AG04450 (cell line): ENCODE data around the gene LRP1B. TPM values are rescaled to one million over a fixed set of nuclear protein-coding genes. Genes with fewer than 3 reads are reported as not detected.
A peak's percentile ranks its signal among the peaks of the same experiment; 100 is the strongest.

Experiments
- CTCF ChIA-PET: fragments of 300-600, 350-600 bp; formaldehyde crosslinking; extraction: SDS; loops from one replicate; lab custom pipeline; 2022; ENCODE audit warnings: antibody characterized with exemption, inconsistent platforms; lab: Charles Lee
- POLR2A ChIA-PET: fragments of 350-600 bp; formaldehyde crosslinking; extraction: SDS; loops from one replicate; lab custom pipeline; 2021; ENCODE audit warnings: antibody characterized with exemption, inconsistent platforms; lab: Yijun Ruan, JAX
- DNase-seq: peaks from one replicate; pipeline ENCODE4 v3.0.0-alpha.2; 2011; ENCODE audit warnings: low read depth, low spot score
- H3K27ac ChIP-seq: one replicate; pipeline ENCODE4 v1.5.1; 2012; ENCODE audit warnings: low read depth, low read length, control low read depth
- H3K27me3 ChIP-seq: one replicate; pipeline ENCODE4 v1.6.0; 2012; ENCODE audit warnings: low read length; ENCODE audit not compliant: control insufficient read depth, insufficient read depth
- H3K4me3 ChIP-seq: 2 replicates; pipeline ENCODE4 v1.5.1; 2011; ENCODE audit warnings: mild to moderate bottlenecking, low read depth, low read length, control low read depth
- H3K9me3 ChIP-seq: 2 replicates; pipeline ENCODE4 v1.5.1; 2012; ENCODE audit warnings: low read length; ENCODE audit not compliant: control insufficient read depth, insufficient read depth
- polyA plus RNA-seq: library from polyadenylated mRNA; depleted of rRNA; stranded (reverse); fragments of >200 nt; gene quantifications from 2 replicates; pipeline ENCODE4 v1.2.3, GENCODE V29; 2011
- TF ChIP-seq, protein P1 (sequence below): IDR thresholded peaks from 2 replicates; pipeline ENCODE4 v1.5.1; 2011; ENCODE audit warnings: low read depth, low read length, control low read depth, inconsistent platforms

Gene LRP1B
- polyA plus RNA-seq, 1 experiment, result 0.15 TPM

GRCh38 chr2:141555876-141556470 is 574.8 kb downstream of the LRP1B start:
- TF ChIP-seq, protein P1, sequence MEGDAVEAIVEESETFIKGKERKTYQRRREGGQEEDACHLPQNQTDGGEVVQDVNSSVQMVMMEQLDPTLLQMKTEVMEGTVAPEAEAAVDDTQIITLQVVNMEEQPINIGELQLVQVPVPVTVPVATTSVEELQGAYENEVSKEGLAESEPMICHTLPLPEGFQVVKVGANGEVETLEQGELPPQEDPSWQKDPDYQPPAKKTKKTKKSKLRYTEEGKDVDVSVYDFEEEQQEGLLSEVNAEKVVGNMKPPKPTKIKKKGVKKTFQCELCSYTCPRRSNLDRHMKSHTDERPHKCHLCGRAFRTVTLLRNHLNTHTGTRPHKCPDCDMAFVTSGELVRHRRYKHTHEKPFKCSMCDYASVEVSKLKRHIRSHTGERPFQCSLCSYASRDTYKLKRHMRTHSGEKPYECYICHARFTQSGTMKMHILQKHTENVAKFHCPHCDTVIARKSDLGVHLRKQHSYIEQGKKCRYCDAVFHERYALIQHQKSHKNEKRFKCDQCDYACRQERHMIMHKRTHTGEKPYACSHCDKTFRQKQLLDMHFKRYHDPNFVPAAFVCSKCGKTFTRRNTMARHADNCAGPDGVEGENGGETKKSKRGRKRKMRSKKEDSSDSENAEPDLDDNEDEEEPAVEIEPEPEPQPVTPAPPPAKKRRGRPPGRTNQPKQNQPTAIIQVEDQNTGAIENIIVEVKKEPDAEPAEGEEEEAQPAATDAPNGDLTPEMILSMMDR, result no peak
- no peak overlapping the region for H3K4me3 ChIP-seq
- ChIA-PET CTCF (interaction anchor here (0.8 to 1.7 kb wide), 8 partner anchors 13 to 845 kb away, joined by 3 to 11 read pairs (median 4); no protein-coding TSS in a partner anchor), POLR2A (no interaction called here)
- H3K27me3 ChIP-seq, result no peaks in the 10 kb centered on the region
- no peak for DNase-seq
- H3K27ac ChIP-seq, result no peak overlapping the region
- H3K9me3 ChIP-seq, result no peaks in the 10 kb centered on the region

- Histone ChIP-seq H3K4me3 (no peak overlapping the region), H3K27ac (no peak overlapping the region), H3K27me3 (no peaks in the 10 kb centered on the region), H3K9me3 (no peaks in the 10 kb centered on the region)
- ChIA-PET POLR2A (no interaction called here), CTCF (interaction anchor here (0.6 to 1.7 kb wide), 14 partner anchors 9 to 691 kb away, joined by 3 to 11 read pairs (median 4); no protein-coding TSS in a partner anchor)
- peak; percentile 24 for DNase-seq
- TF ChIP-seq, protein P1, result peak; percentile 76
These were observed 576.0 kb downstream of the LRP1B start for GRCh38 chr2:141554810-141555209.

- TF ChIP-seq, protein P1, result no peak
- H3K4me3 ChIP-seq, result no peak overlapping the region
- H3K27me3 ChIP-seq, result no peaks in the 10 kb centered on the region
- ChIA-PET POLR2A (no interaction called here), CTCF (no interaction called here)
- no peak overlapping the region for H3K27ac ChIP-seq
- H3K9me3 ChIP-seq, result no peaks in the 10 kb centered on the region
- DNase-seq, result no peak
These were observed 596.0 kb downstream of the LRP1B start for GRCh38 chr2:141534666-141535362.

DNA sequence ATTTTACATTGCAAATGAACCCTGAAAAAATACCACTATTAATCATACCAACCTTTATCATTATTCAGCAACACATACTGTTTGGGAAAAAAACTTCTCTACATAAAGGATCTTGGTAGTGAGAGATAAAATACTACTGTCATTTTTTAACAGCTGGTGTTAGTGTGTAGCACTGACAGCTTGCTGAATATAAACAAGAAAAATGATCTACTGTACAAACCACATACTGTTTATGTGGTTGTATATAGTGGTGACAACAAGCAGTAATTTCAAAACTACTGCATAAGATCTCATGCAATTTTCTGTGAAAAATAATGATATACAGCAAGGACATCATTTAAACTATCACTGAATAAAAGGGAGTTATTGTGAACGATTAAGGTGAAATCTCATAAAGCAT is 601.2 kb downstream of the LRP1B start:
- TF ChIP-seq, protein P1, result no peak
- H3K27me3 ChIP-seq, result no peaks in the 10 kb centered on the region
- no peak for DNase-seq
- POLR2A ChIA-PET, result no interaction called here
- H3K4me3 ChIP-seq, result no peak overlapping the region
- CTCF ChIA-PET, result no interaction called here
- H3K27ac ChIP-seq, result no peak overlapping the region
- H3K9me3 ChIP-seq, result no peaks in the 10 kb centered on the region

DNA sequence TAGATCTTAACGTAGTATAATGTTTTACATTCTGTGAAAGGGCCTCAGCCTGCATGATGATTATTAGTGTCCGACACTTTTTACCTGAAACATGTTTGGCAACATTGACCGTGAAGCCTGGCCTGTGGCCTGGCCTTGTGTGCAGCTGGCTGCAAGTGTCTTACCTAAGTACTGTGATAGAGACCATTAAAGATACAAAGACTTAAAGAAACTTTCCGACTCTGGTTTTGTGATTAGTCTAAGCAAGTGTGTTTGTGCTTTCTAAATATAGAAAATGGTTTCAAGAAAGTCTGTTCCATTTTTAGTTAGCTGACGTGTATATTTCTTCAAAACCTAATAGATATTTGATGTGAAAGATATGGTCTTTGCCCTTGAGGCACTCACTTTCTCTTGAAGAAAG is 601.8 kb downstream of the LRP1B start:
- Histone ChIP-seq H3K27ac (no peak overlapping the region), H3K4me3 (no peak overlapping the region), H3K9me3 (no peaks in the 10 kb centered on the region), H3K27me3 (no peaks in the 10 kb centered on the region)
- TF ChIP-seq, protein P1, result no peak
- CTCF ChIA-PET, result no interaction called here
- POLR2A ChIA-PET, result no interaction called here
- DNase-seq, result no peak
